HG03280 (cell line): ENCODE measurements around the gene LIG3.
"Not testable (repeated sequence)": the region's sequence is repeated elsewhere in the genome, so short reads cannot be mapped to it uniquely, and the experiment has no call there.

Experiments used
- ATAC-seq: cut with Tn5 transposase; IDR thresholded peaks from one replicate; pipeline ENCODE4 v1.9.1; 2021; ENCODE audit warnings: mild to moderate bottlenecking, moderate library complexity; ENCODE audit not compliant: unreplicated experiment

Gene LIG3

GRCh38 chr17:34998205-34998604 lies 17.9 kb downstream of the LIG3 start:
- ATAC-seq, result no peak

GRCh38 chr17:34999456-34999855 lies 19.1 kb downstream of the LIG3 start:
- ATAC-seq, result no peak

- not testable (repeated sequence) for ATAC-seq
These were observed 20.7 kb downstream of the LIG3 start for GRCh38 chr17:35000965-35001364.

GRCh38 chr17:35001549-35001948 lies 21.2 kb downstream of the LIG3 start:
- no peak for ATAC-seq

- ATAC-seq, result no peak
These were observed 22.7 kb downstream of the LIG3 start for GRCh38 chr17:35002876-35003551.

GRCh38 chr17:35003778-35004177 lies 23.5 kb downstream of the LIG3 start:
- no peak for ATAC-seq

- no peak for ATAC-seq
These were observed 26.0 kb downstream of the LIG3 start for GRCh38 chr17:35006345-35006744.

GRCh38 chr17:35006961-35007360 lies 26.6 kb downstream of the LIG3 start:
- ATAC-seq, result no peak

GRCh38 chr17:35010093-35010492 lies 29.8 kb downstream of the LIG3 start:
- no peak for ATAC-seq

GRCh38 chr17:35011671-35012216 lies 31.4 kb downstream of the LIG3 start:
- ATAC-seq, result no peak

GRCh38 chr17:35016369-35016768 lies 36.1 kb downstream of the LIG3 start:
- ATAC-seq, result no peak

GRCh38 chr17:35017021-35017420 lies 36.7 kb downstream of the LIG3 start:
- no peak for ATAC-seq

- ATAC-seq, result no peak
These were observed 38.5 kb downstream of the LIG3 start for GRCh38 chr17:35018814-35019213.

- no peak for ATAC-seq
These were observed 39.3 kb downstream of the LIG3 start for GRCh38 chr17:35019386-35020179.

- no peak for ATAC-seq
These were observed 41.4 kb downstream of the LIG3 start for GRCh38 chr17:35021520-35022380.

- no peak for ATAC-seq
These were observed 42.3 kb downstream of the LIG3 start for GRCh38 chr17:35022536-35023063.

GRCh38 chr17:35023538-35023937 lies 43.2 kb downstream of the LIG3 start:
- no peak for ATAC-seq

GRCh38 chr17:35025541-35025940 lies 45.2 kb downstream of the LIG3 start:
- ATAC-seq, result no peak

GRCh38 chr17:35028097-35028496 lies 47.8 kb downstream of the LIG3 start:
- ATAC-seq, result not testable (repeated sequence)

GRCh38 chr17:35028531-35029262 lies 48.4 kb downstream of the LIG3 start:
- ATAC-seq, result no peak
